ENCODE data around the gene H6PD.

The H6PD gene

GRCh38 chr1:9281908-9282695, 47.5 kb downstream of the H6PD start:
- Histone ChIP-seq H3K4me3 (ENCODE audit: low read length) (no peak overlapping the region), H3K27ac (ENCODE audit: low read depth, low read length) (no peak overlapping the region), H3K27me3 (ENCODE audit: control insufficient read depth, insufficient read depth, low read length) (peaks cover 6% of the 10 kb centered on the region), H3K36me3 (ENCODE audit: control insufficient read depth, insufficient read depth, low read length) (no peaks in the 10 kb centered on the region), H3K9ac (ENCODE audit: low read length) (no peak overlapping the region), H3K4me1 (ENCODE audit: control insufficient read depth, insufficient read depth, low read length) (peaks cover 5% of the 10 kb centered on the region)

- Histone ChIP-seq H3K4me1 (ENCODE audit: control insufficient read depth, insufficient read depth, low read length) (peaks cover 5% of the 10 kb centered on the region), H3K27me3 (ENCODE audit: control insufficient read depth, insufficient read depth, low read length) (peaks cover 6% of the 10 kb centered on the region), H3K9ac (ENCODE audit: low read length) (no peak overlapping the region), H3K36me3 (ENCODE audit: control insufficient read depth, insufficient read depth, low read length) (no peaks in the 10 kb centered on the region), H3K4me3 (ENCODE audit: low read length) (no peak overlapping the region), H3K27ac (ENCODE audit: low read depth, low read length) (no peak overlapping the region)
These were observed 48.1 kb downstream of the H6PD start for GRCh38 chr1:9282696-9282955.

- no peak overlapping the region for H3K27ac ChIP-seq (ENCODE audit: low read depth, low read length)
These were observed 49.5 kb downstream of the H6PD start for GRCh38 chr1:9284061-9284460.

GRCh38 chr1:9286556-9286955, 52.0 kb downstream of the H6PD start:
- H3K4me3 ChIP-seq (ENCODE audit: low read length): no peak overlapping the region

More at GRCh38 chr1:9284061-9284460, 49.5 kb downstream of the H6PD start:
- Histone ChIP-seq H3K36me3 (ENCODE audit: control insufficient read depth, insufficient read depth, low read length) (no peaks in the 10 kb centered on the region), H3K27me3 (ENCODE audit: control insufficient read depth, insufficient read depth, low read length) (peaks cover 6% of the 10 kb centered on the region), H3K4me3 (ENCODE audit: low read length) (no peak overlapping the region), H3K9ac (ENCODE audit: low read length) (no peak overlapping the region), H3K4me1 (ENCODE audit: control insufficient read depth, insufficient read depth, low read length) (peaks cover 5% of the 10 kb centered on the region)

GRCh38 chr1:9289090-9289534, 54.5 kb downstream of the H6PD start:
- Histone ChIP-seq H3K9ac (ENCODE audit: low read length) (no peak overlapping the region), H3K27me3 (ENCODE audit: control insufficient read depth, insufficient read depth, low read length) (no peaks in the 10 kb centered on the region), H3K36me3 (ENCODE audit: control insufficient read depth, insufficient read depth, low read length) (no peaks in the 10 kb centered on the region), H3K27ac (ENCODE audit: low read depth, low read length) (no peak overlapping the region), H3K4me3 (ENCODE audit: low read length) (no peak overlapping the region), H3K4me1 (ENCODE audit: control insufficient read depth, insufficient read depth, low read length) (peaks cover 3% of the 10 kb centered on the region)

More at GRCh38 chr1:9286556-9286955, 52.0 kb downstream of the H6PD start:
- peaks cover 2% of the 10 kb centered on the region for H3K27me3 ChIP-seq (ENCODE audit: control insufficient read depth, insufficient read depth, low read length)
- H3K27ac ChIP-seq (ENCODE audit: low read depth, low read length): no peak overlapping the region
- H3K4me1 ChIP-seq (ENCODE audit: control insufficient read depth, insufficient read depth, low read length): peaks cover 2% of the 10 kb centered on the region
- H3K9ac ChIP-seq (ENCODE audit: low read length): no peak overlapping the region
- no peaks in the 10 kb centered on the region for H3K36me3 ChIP-seq (ENCODE audit: control insufficient read depth, insufficient read depth, low read length)

GRCh38 chr1:9289711-9290485, 55.3 kb downstream of the H6PD start:
- no peak overlapping the region for H3K27ac ChIP-seq (ENCODE audit: low read depth, low read length)
- peaks cover 9% of the 10 kb centered on the region for H3K4me1 ChIP-seq (ENCODE audit: control insufficient read depth, insufficient read depth, low read length)
- H3K9ac ChIP-seq (ENCODE audit: low read length): no peak overlapping the region
- H3K4me3 ChIP-seq (ENCODE audit: low read length): no peak overlapping the region
- H3K36me3 ChIP-seq (ENCODE audit: control insufficient read depth, insufficient read depth, low read length): no peaks in the 10 kb centered on the region
- H3K27me3 ChIP-seq (ENCODE audit: control insufficient read depth, insufficient read depth, low read length): no peaks in the 10 kb centered on the region

GRCh38 chr1:9291914-9292360, 57.4 kb downstream of the H6PD start:
- no peaks in the 10 kb centered on the region for H3K36me3 ChIP-seq (ENCODE audit: control insufficient read depth, insufficient read depth, low read length)
- H3K4me3 ChIP-seq (ENCODE audit: low read length): peak overlapping the region; percentile 71
- peak overlapping the region; percentile 94 for H3K27ac ChIP-seq (ENCODE audit: low read depth, low read length)
- H3K9ac ChIP-seq (ENCODE audit: low read length): peak overlapping the region; percentile 27
- peaks cover 15% of the 10 kb centered on the region for H3K4me1 ChIP-seq (ENCODE audit: control insufficient read depth, insufficient read depth, low read length)
- H3K27me3 ChIP-seq (ENCODE audit: control insufficient read depth, insufficient read depth, low read length): no peaks in the 10 kb centered on the region

GRCh38 chr1:9292361-9293240, 58.0 kb downstream of the H6PD start, which contains the start of gene SPSB1:
SPSB1 (plus strand) TSS chr1:9292894; CDS start chr1:9355892, 62,998 bp downstream.
- Histone ChIP-seq H3K27me3 (ENCODE audit: control insufficient read depth, insufficient read depth, low read length) (no peaks in the 10 kb centered on the region), H3K36me3 (ENCODE audit: control insufficient read depth, insufficient read depth, low read length) (no peaks in the 10 kb centered on the region), H3K9ac (ENCODE audit: low read length) (peak within 1 kb of the TSS; percentile 74), H3K4me3 (ENCODE audit: low read length) (peak within 1 kb of the TSS; percentile 91), H3K27ac (ENCODE audit: low read depth, low read length) (peak within 1 kb of the TSS; percentile 94), H3K4me1 (ENCODE audit: control insufficient read depth, insufficient read depth, low read length) (peaks cover 19% of the 10 kb centered on the region)

GRCh38 chr1:9293241-9293532, 58.6 kb downstream of the H6PD start:
- peaks cover 19% of the 10 kb centered on the region for H3K4me1 ChIP-seq (ENCODE audit: control insufficient read depth, insufficient read depth, low read length)
- no peaks in the 10 kb centered on the region for H3K36me3 ChIP-seq (ENCODE audit: control insufficient read depth, insufficient read depth, low read length)
- peak overlapping the region; percentile 84 for H3K27ac ChIP-seq (ENCODE audit: low read depth, low read length)
- H3K27me3 ChIP-seq (ENCODE audit: control insufficient read depth, insufficient read depth, low read length): no peaks in the 10 kb centered on the region
- H3K4me3 ChIP-seq (ENCODE audit: low read length): peak overlapping the region; percentile 91
- no peak overlapping the region for H3K9ac ChIP-seq (ENCODE audit: low read length)

- H3K4me1 ChIP-seq (ENCODE audit: control insufficient read depth, insufficient read depth, low read length): peaks cover 19% of the 10 kb centered on the region
- peak overlapping the region; percentile 84 for H3K27ac ChIP-seq (ENCODE audit: low read depth, low read length)
- H3K27me3 ChIP-seq (ENCODE audit: control insufficient read depth, insufficient read depth, low read length): no peaks in the 10 kb centered on the region
- H3K36me3 ChIP-seq (ENCODE audit: control insufficient read depth, insufficient read depth, low read length): no peaks in the 10 kb centered on the region
- H3K9ac ChIP-seq (ENCODE audit: low read length): peak overlapping the region; percentile 74
- peak overlapping the region; percentile 91 for H3K4me3 ChIP-seq (ENCODE audit: low read length)
These were observed 59.2 kb downstream of the H6PD start for GRCh38 chr1:9293533-9294404.

GRCh38 chr1:9294405-9294773, 59.8 kb downstream of the H6PD start:
- Histone ChIP-seq H3K9ac (ENCODE audit: low read length) (peak overlapping the region; percentile 74), H3K36me3 (ENCODE audit: control insufficient read depth, insufficient read depth, low read length) (no peaks in the 10 kb centered on the region), H3K4me1 (ENCODE audit: control insufficient read depth, insufficient read depth, low read length) (peaks cover 19% of the 10 kb centered on the region), H3K4me3 (ENCODE audit: low read length) (peak overlapping the region; percentile 91), H3K27ac (ENCODE audit: low read depth, low read length) (peak overlapping the region; percentile 84), H3K27me3 (ENCODE audit: control insufficient read depth, insufficient read depth, low read length) (no peaks in the 10 kb centered on the region)

All from rectal smooth muscle tissue (tissue), 1 donor.